ENCODE results near the gene PRR14L. TPM values are rescaled to one million over a fixed set of nuclear protein-coding genes. Genes with fewer than 3 reads are reported as not detected.
"Not testable (repeated sequence)": the region's sequence is repeated elsewhere in the genome, so short reads cannot be mapped to it uniquely, and the experiment has no call there.

Gene PRR14L
- total RNA-seq, 4 donors from 2014 or later = 22.8 to 28.4 (median 27.3) TPM

DNA sequence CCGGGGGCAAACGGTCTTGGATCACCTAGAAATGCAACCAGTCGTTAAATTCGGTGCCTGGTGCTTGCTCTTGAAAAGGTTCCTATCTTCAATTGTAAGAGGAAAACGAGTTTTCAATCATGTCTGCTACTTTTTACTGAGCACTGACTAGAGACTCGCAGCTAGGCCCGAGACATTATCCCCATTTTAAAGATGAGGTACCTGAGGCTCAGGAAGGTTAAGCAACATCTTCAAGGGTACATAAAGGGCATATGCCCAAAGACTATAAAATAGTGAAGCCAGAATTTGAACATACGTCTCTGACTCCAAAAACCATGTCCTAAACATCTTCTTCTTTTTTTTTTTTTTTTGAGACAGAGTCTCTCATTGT lies 87.3 kb downstream of the PRR14L start:
- H3K27ac ChIP-seq = peak overlapping the region; percentile 10 to 76 (median 60)
- TF ChIP-seq POLR2A (IDR thresholded peaks at IDR 0.05) (no peak), EP300 (IDR thresholded peaks at IDR 0.05) (no peak)
- TF ChIP-seq, protein P1, sequence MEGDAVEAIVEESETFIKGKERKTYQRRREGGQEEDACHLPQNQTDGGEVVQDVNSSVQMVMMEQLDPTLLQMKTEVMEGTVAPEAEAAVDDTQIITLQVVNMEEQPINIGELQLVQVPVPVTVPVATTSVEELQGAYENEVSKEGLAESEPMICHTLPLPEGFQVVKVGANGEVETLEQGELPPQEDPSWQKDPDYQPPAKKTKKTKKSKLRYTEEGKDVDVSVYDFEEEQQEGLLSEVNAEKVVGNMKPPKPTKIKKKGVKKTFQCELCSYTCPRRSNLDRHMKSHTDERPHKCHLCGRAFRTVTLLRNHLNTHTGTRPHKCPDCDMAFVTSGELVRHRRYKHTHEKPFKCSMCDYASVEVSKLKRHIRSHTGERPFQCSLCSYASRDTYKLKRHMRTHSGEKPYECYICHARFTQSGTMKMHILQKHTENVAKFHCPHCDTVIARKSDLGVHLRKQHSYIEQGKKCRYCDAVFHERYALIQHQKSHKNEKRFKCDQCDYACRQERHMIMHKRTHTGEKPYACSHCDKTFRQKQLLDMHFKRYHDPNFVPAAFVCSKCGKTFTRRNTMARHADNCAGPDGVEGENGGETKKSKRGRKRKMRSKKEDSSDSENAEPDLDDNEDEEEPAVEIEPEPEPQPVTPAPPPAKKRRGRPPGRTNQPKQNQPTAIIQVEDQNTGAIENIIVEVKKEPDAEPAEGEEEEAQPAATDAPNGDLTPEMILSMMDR (IDR thresholded peaks at IDR 0.05) = no peak
- H3K36me3 ChIP-seq = no peaks in the 10 kb centered on the region
- peaks cover 0 to 29% (median 13%) of the 10 kb centered on the region in 4 donors for H3K4me1 ChIP-seq
- WGBS, 2 donors = 70 to 76% methylated on average over 8 of the region's 8 CpGs
- H3K4me3 ChIP-seq = peak overlapping the region; percentile 53 to 93 (median 81)
- no peaks in the 10 kb centered on the region for H3K27me3 ChIP-seq
- H3K9me3 ChIP-seq = no peaks in the 10 kb centered on the region
- no peak for DNase-seq (ENCODE audit: low spot score in 2 of 2)

DNA sequence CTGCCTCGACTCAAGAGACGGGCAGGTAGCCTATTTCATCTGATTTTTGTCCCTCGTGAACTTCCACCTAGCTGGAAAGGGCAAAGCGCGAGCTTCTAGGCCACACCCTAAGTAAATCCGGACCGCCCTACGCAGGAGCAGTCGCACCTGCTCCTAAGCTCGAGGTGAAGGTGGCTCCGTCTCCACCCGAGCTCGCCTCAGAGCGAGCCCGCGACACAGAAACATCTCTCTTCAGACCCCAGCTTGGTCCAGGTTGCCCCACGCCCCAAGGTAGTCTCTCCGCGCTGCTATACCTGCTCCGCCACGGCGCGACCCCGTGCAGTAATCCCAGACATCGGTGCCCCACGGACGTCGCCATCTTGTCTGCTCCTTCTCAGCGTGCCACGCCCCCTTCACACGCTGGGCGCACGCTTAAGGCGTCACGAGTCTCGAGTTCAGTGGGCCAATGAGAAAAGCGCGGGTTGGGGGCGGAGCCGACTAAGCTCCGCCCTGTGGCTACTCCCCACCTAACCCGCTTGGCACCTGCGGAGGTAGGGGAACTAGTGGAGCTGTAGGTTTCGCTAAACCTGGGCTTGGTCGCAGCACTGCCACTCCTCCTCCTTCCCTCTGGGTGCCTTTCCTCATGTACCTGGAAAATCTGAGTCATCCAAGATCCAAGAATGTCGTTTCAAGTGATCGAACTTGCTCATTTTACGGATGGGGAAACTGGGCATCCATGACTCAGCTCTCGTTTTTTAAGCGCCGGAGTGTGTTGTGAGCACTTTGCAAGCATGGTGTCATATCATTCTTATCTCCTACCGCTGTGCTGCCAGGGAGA lies 87.9 kb downstream of the PRR14L start, which contains the start of gene PISD:
TSS of gene PISD (minus strand) at position 365 of the 817 bp plus-strand sequence. CDS start at position 358, 7 bp downstream.
- Histone ChIP-seq H3K9me3 (no peaks in the 10 kb centered on the region), H3K27me3 (no peaks in the 10 kb centered on the region), H3K4me3 (peak within 1 kb of the TSS; percentile 53 to 93 (median 81)), H3K4me1 (peaks cover 0 to 29% (median 13%) of the 10 kb centered on the region in 4 donors), H3K27ac (peak within 1 kb of the TSS; percentile 10 to 76 (median 60)), H3K36me3 (no peaks in the 10 kb centered on the region)
- WGBS, 2 donors = 4 to 5% methylated on average over 48 to 52 of the region's 52 CpGs
- peak; percentile 94 to 95 for DNase-seq (ENCODE audit: low spot score in 2 of 2)
- TF ChIP-seq POLR2A (IDR thresholded peaks at IDR 0.05) (peak in 1 of 2 donors; percentile 57), EP300 (IDR thresholded peaks at IDR 0.05) (peak; percentile 45 to 88)
- TF ChIP-seq, protein P1 (IDR thresholded peaks at IDR 0.05) = no peak

GRCh38 chr22:31660860-31661341 lies 89.0 kb downstream of the PRR14L start:
- H3K4me1 ChIP-seq = peaks cover 0 to 29% (median 13%) of the 10 kb centered on the region in 4 donors
- H3K36me3 ChIP-seq; H3K27me3 ChIP-seq; DNase-seq (ENCODE audit: low spot score in 2 of 2); H3K9me3 ChIP-seq: not testable (repeated sequence)
- peak overlapping the region in 2 of 4 donors; percentile 70 to 76 for H3K27ac ChIP-seq
- peak overlapping the region in 3 of 4 donors; percentile 76 to 93 (median 86) for H3K4me3 ChIP-seq
- 67 to 70% methylated on average over 10 of the region's 10 CpGs for WGBS, 2 donors

GRCh38 chr22:31659246-31659645 lies 90.7 kb downstream of the PRR14L start:
- H3K27ac ChIP-seq = no peak overlapping the region
- no peaks in the 10 kb centered on the region for H3K36me3 ChIP-seq
- TF ChIP-seq EP300 (IDR thresholded peaks at IDR 0.05) (no peak), POLR2A (IDR thresholded peaks at IDR 0.05) (no peak)
- TF ChIP-seq, protein P1 (IDR thresholded peaks at IDR 0.05) = no peak
- no peak for DNase-seq (ENCODE audit: low spot score in 2 of 2)
- H3K9me3 ChIP-seq = no peaks in the 10 kb centered on the region
- H3K4me3 ChIP-seq = no peak overlapping the region
- no peaks in the 10 kb centered on the region for H3K27me3 ChIP-seq
- peaks cover 0 to 29% (median 13%) of the 10 kb centered on the region in 4 donors for H3K4me1 ChIP-seq
- WGBS, 2 donors = 83 to 84% methylated on average over 7 of the region's 7 CpGs

- Histone ChIP-seq H3K4me1 (peaks cover 0 to 16% (median 0%) of the 10 kb centered on the region in 4 donors), H3K27me3 (no peaks in the 10 kb centered on the region), H3K4me3 (no peak overlapping the region), H3K9me3 (no peaks in the 10 kb centered on the region), H3K27ac (peak overlapping the region in 2 of 4 donors; percentile 47 to 77), H3K36me3 (peaks cover 0 to 7% (median 0%) of the 10 kb centered on the region in 3 donors)
- TF ChIP-seq POLR2A (IDR thresholded peaks at IDR 0.05) = no peak
- no peak for TF ChIP-seq EP300 (IDR thresholded peaks at IDR 0.05)
- TF ChIP-seq, protein P1 (IDR thresholded peaks at IDR 0.05) = no peak
- DNase-seq (ENCODE audit: low spot score in 2 of 2) = no peak
- WGBS, 2 donors = 94 to 99% methylated on average over 5 of the region's 5 CpGs
Measured at GRCh38 chr22:31654408-31654807, 95.5 kb downstream of the PRR14L start.
